GM18508 (cell line): ENCODE measurements around the gene SIGLEC10.
"Not testable (repeated sequence)": the region's sequence is repeated elsewhere in the genome, so short reads cannot be mapped to it uniquely, and the experiment has no call there.

Experiments
- ATAC-seq: cut with Tn5 transposase; IDR thresholded peaks from one replicate; pipeline ENCODE4 v1.9.1; 2021; ENCODE audit warnings: moderate number of reproducible peaks; ENCODE audit not compliant: insufficient read depth, unreplicated experiment

The SIGLEC10 gene, protein sequence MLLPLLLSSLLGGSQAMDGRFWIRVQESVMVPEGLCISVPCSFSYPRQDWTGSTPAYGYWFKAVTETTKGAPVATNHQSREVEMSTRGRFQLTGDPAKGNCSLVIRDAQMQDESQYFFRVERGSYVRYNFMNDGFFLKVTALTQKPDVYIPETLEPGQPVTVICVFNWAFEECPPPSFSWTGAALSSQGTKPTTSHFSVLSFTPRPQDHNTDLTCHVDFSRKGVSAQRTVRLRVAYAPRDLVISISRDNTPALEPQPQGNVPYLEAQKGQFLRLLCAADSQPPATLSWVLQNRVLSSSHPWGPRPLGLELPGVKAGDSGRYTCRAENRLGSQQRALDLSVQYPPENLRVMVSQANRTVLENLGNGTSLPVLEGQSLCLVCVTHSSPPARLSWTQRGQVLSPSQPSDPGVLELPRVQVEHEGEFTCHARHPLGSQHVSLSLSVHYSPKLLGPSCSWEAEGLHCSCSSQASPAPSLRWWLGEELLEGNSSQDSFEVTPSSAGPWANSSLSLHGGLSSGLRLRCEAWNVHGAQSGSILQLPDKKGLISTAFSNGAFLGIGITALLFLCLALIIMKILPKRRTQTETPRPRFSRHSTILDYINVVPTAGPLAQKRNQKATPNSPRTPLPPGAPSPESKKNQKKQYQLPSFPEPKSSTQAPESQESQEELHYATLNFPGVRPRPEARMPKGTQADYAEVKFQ

GRCh38 chr19:51417107-51417809 lies at the start of gene SIGLEC10:
SIGLEC10 (minus strand) TSS chr19:51417642; CDS start chr19:51417581, 61 bp downstream.
- no peak for ATAC-seq

GRCh38 chr19:51466723-51467122 lies 49.3 kb upstream of the SIGLEC10 start:
- no peak for ATAC-seq

GRCh38 chr19:51463976-51464581 lies 46.6 kb upstream of the SIGLEC10 start:
- ATAC-seq: not testable (repeated sequence)

- no peak for ATAC-seq
These were observed 45.2 kb upstream of the SIGLEC10 start for GRCh38 chr19:51462681-51463080.

- no peak for ATAC-seq
These were observed 44.8 kb upstream of the SIGLEC10 start for GRCh38 chr19:51462276-51462675.

DNA sequence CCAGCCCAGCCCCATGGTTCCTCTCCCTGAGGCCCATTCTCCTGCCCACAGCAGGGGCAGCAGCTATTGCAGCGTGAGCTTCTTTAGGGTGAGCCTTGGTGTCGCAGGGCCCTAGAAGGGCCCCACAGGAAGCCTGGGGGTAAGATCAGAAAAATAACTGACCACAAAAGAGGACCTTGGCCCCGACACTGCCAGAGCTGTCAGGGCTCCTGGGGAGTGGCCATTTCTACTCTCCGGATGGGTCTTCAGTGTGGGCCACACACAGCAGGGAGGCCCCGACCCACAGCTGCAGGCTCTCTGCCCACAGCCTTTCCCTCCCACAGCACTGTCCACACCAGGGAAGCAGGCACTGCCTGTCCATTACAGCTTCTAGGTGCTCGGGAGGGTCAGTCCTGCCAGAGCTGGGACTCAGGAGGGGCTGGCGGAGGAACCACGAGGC lies 44.3 kb upstream of the SIGLEC10 start:
- no peak for ATAC-seq

GRCh38 chr19:51460164-51460992 lies 42.9 kb upstream of the SIGLEC10 start:
- ATAC-seq: no peak

- no peak for ATAC-seq
These were observed 41.6 kb upstream of the SIGLEC10 start for GRCh38 chr19:51458899-51459505.

DNA sequence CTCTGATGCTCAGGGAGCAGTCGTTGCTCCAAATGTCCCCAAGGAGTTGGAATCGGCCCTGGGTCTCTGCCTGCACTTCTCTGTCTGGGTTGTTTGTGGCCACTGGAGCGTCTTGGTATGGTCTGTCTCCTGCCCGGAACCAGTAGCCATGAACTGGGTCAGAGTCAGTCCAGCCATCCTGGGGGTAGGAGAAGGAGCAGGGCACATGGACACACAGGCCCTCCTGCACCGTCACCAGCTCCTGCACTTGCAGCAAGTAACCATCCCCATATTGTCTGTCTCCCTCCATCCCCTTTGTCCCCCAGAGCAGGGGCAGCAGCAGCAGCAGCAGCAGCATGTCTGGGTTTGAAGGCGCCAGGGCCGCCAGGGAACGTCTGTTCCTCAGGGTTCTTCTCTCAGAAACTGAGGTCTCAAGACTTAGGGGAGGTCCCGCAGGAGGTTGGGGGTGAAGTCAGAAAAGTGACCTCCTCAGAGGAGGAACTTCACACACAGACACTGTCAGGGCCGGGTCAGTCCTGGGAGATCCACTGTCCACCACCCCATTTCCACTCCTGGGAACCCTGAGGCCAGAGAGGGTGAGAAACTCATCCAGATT lies 40.7 kb upstream of the SIGLEC10 start, which contains the start of gene SIGLEC8:
TSS of gene SIGLEC8 (minus strand) at position 404 of the 595 bp plus-strand sequence. CDS start at position 337, 67 bp downstream.
- no peak for ATAC-seq

GRCh38 chr19:51457351-51458013 lies 40.0 kb upstream of the SIGLEC10 start:
- ATAC-seq: no peak

GRCh38 chr19:51456541-51457290 lies 39.3 kb upstream of the SIGLEC10 start:
- no peak for ATAC-seq

- no peak for ATAC-seq
These were observed 33.4 kb upstream of the SIGLEC10 start for GRCh38 chr19:51450730-51451307.

DNA sequence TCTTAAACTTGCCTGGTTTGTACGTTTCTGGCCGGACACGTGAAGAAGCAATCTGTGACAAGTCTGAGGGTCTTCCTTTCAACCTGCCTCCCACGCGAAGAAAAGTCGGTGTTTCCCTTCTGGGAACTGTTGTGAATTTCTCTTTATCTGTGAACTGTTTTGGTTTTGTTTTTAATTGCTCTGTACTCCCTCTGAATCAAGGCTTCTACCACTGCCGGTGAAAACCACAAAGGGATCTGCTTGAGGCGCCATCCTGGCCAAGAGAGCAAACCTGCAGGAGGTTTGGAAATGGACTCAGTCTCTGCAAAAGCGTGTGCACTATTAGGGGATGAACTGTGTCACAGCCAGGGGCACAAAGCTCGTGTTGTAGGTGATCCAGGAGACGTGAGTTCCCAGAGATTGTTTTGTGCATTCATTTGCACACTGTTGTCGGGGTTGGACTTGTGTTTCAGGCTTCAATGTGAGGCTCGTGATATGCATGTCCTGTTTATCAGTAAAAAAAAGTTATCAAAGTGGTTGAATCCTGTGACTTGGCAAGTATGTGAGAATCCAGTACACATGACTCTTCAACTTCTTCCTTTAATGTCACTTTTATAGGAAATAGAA lies 31.1 kb upstream of the SIGLEC10 start:
- no peak for ATAC-seq

DNA sequence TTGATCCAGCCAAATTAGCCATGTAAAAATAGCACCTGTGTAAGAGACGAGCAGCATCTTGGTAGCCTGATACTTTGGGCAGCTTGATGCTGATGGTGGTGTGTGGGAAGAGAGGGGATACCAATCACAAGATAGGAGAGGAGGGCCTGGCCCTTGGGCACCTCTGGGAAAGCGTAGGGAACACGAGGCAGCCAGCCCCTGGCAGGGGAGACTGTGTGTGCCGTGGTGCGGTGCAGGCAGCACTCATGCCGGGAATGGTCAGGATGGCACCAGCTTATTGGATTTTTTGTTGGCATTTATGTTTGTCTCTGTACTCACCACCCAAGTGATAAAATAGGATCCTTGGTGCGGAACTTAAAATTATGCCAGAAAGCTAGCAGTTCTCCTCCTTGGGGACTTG lies 30.6 kb upstream of the SIGLEC10 start:
- ATAC-seq: no peak

GRCh38 chr19:51447510-51447909 lies 30.1 kb upstream of the SIGLEC10 start:
- ATAC-seq: not testable (repeated sequence)

GRCh38 chr19:51441410-51442390 lies 24.3 kb upstream of the SIGLEC10 start:
- peak; percentile 90 for ATAC-seq
